Fibroblast of skin of abdomen (primary cell): ENCODE results near the gene DYDC2.
"Not testable (repeated sequence)": the region's sequence is repeated elsewhere in the genome, so short reads cannot be mapped to it uniquely, and the experiment has no call there.

ENCODE experiments used
- DNase-seq: peaks from one replicate; pipeline ENCODE4 v3.0.0-alpha.2; 2013

The DYDC2 gene

GRCh38 chr10:80414142-80414895, 57.7 kb downstream of the DYDC2 start:
- DNase-seq, result no peak

GRCh38 chr10:80415734-80416478, 59.3 kb downstream of the DYDC2 start:
- no peak for DNase-seq

GRCh38 chr10:80416479-80417098, 60.0 kb downstream of the DYDC2 start:
- peak; percentile 63 for DNase-seq

- DNase-seq, result not testable (repeated sequence)
These were observed 60.7 kb downstream of the DYDC2 start for GRCh38 chr10:80417256-80417655.
